Central memory CD4-positive, alpha-beta T cell (primary cell): Measurements from ENCODE around the gene PLEKHA8.

Source experiments
- DNase-seq: peaks from one replicate; pipeline ENCODE4 v3.0.0; 2022

Gene PLEKHA8

DNA sequence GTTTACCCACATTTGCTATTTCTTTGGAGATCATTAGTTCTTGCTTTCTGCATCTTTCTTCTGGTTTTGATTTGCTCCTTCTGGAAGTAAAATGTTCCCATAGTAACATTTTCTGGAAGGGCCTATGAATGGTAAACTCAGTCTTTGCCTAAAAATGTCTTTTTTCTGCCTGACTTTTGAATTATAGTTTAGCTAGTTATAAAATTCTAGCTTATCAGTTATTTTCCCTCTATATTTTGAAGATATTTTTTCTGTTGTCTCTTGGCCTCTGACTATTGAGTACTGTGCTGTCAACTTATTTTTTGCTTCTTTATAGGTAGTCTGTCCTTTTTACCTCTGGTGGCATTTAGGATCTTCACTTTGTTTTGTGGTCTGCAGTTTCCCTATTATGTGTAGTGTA lies 84.9 kb downstream of the PLEKHA8 start:
- DNase-seq = no peak

DNA sequence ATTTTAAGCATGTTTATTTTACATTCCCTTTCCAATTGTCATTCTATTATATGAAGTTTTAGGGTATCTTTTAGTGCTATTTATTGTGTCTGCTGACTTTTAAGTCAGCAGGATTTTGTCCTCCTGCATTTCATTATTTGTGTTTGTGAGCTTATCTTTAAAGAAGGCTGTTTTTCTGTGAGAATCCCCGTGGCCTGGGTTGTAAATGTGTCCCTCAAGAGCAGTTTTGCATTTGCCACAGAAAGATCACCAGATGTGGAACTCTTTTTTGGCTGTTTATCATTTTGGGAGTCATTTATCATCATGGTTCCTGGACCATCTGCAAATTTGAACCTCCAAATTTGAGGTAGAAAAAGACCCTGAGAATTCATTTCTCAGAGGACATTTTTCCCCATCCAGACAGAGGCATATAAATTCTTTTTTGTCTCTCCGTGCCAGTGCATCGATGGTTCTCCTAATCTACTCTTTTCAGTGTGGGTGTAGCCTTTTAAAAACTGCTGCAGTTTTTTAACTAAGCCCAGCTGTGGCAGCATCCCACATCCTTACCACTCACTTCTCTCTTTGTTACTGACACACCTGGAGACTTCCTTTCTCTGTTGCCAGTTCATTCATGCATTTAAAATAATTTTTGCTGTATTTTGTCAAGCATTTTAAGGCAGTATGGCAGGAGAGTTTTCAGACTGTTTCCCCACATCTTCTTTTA lies 86.5 kb downstream of the PLEKHA8 start:
- no peak for DNase-seq

DNA sequence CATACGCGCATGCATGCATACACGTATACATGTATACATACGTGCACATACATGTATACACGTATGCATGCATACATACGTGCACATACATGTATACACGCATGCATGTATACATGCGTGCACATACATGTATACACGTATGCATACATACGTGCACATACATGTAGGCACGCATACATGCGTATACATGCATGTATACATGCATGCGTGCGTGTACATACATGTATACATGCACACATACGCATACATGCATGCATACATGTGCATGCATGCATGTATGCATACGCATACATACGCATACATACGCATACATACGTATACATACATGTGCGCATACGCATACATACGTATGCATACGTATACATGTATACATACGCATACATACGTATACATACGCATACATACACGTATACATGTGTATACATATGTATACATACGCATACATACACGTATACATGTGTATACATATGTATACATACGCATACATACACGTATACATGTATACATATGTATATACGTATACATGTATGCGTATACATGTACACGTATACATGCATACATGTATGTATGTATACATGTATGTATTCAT lies 87.6 kb downstream of the PLEKHA8 start:
- no peak for DNase-seq

DNA sequence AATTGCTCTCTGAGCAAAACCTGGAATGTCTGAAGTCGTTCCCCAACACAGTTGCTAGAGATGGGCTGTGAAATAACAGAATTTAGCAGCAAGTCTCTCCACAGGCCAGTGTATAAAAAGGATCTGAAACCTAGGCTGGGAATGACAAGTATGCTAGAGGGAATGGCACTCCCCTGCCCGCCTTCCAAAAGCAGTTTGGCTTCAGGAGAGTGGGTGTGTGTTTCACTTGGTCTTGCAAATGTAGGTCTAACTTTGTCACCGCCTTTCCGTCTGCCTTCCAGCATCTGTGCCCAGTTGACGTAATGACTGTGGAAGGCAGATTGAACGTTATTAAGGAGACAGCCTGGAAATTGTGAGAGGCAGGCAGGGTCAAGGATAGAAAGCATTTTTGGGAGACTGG lies 88.6 kb downstream of the PLEKHA8 start:
- no peak for DNase-seq

DNA sequence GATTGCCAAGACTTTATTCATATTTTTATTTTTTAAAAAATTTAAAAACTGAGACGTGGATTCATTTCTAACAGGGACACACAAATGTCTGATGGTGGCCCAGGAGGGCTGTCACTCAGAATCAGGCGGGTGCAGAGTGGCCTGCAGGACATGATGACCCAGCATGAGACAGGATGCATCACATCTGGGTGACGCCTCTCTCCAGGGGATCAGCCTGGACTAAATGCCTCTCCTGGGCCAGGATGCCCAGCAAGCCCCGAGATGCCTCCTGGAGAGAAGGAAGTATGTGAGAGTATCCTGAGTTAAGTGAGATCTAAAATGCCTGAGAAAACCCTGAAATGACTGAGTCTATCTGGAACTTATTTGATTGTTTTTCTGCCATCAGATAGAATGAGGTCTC lies 89.7 kb downstream of the PLEKHA8 start:
- DNase-seq = no peak

DNA sequence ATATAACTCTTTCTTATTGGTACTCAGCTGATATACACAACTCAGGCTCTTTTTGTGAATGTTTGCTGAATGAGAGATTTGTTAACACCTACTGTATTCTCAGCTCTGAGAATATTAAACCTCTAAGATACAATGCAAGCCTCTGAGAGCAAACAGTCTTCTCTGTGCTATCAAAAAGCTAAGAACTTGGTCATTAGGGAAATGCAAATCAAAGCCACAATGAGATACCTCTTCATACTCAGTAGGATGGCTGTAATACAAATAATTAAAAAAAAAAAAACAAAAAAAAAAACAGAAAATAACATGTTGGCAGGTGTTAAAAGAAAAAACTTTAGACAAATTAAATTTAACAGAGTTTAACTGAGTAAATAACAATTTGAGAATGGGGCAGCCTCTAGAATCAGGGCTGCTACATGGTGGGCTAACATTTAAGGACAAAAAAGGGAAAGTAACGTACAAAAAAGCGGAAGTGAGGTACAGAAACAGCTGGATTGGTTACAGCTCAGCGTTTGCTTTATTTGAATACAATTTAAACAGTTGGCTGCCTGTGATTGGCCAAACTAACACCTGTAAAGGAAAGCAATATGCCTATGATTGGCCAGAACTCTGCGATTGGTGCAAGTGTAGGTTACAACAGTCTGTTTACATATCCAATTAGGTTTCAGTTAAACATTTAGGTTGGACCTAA lies 91.8 kb downstream of the PLEKHA8 start:
- DNase-seq = no peak

DNA sequence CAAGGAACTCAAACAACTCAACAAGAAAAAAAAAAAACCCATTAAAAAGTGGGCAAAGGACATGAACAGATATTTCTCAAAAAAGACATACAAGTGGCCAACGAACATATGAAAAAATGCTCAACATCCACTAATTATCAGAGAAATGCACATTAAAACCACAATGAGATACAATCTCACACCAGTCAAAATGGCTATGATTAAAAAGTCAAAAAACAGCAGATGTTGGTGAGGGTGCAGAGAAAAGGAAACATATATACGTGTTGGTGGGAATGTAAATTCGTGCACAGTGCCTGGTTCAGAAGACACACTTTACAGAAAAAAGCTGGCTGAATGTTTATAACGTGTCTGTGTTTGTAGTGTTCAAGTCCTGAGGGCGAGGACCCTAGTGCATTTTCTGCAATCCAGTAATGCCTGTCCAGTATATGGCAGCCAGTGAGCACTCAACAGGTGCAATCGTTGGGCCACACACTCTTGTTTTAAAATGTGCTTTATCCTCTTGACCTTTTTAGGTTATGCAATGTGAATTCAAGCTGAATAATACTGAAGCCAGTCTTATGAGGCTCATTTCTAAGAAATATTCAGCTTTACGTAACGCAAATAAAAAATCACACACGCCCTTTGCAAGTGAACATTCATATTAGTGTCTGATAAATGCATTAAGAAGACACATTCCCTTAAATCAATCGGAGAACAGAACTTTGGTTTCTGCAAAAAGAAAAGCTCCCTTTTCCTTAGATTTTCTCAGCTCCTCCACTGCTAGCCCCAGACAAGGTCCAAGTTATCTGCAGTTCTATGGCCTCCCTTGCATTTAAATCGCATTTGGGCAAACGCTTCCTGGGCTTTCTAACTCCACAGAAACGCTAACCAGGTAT lies 105.8 kb downstream of the PLEKHA8 start:
- DNase-seq = no peak

DNA sequence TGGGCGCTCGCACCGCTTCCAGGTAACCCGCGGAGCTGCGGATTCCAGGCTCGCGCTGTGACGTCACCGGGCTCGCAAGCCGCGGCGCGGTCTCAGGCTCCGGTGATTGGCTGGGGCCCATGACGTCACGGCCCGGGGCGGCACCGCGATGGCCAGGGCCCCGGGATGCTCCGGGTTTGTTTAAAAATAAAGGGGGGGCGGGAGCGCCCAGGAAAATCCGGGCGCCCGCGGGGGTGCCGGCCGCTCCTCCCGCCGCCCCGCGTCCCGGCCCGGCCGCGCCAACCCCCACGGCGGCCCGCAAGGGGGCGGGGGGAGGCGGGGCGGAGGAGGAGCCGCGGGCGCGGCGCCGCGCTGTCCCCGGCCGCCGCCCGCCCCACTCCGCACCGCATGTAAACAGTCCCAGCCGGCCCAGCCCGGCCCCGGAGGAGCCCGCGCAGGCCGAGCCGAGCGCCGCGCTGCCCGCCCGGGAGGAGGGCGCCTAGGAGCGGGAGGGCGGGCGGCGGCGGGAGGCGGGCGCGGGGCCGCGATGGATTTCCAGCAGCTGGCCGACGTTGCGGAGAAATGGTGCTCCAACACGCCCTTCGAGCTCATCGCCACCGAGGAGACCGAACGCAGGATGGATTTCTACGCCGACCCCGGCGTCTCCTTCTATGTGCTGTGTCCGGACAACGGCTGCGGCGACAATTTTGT lies 106.5 kb downstream of the PLEKHA8 start, which contains the start of gene MTURN:
Gene MTURN (plus strand): TSS at position 376 of the 690 bp plus-strand sequence. CDS start 151 bp downstream, at position 527.
- DNase-seq = peak; percentile 86

DNA sequence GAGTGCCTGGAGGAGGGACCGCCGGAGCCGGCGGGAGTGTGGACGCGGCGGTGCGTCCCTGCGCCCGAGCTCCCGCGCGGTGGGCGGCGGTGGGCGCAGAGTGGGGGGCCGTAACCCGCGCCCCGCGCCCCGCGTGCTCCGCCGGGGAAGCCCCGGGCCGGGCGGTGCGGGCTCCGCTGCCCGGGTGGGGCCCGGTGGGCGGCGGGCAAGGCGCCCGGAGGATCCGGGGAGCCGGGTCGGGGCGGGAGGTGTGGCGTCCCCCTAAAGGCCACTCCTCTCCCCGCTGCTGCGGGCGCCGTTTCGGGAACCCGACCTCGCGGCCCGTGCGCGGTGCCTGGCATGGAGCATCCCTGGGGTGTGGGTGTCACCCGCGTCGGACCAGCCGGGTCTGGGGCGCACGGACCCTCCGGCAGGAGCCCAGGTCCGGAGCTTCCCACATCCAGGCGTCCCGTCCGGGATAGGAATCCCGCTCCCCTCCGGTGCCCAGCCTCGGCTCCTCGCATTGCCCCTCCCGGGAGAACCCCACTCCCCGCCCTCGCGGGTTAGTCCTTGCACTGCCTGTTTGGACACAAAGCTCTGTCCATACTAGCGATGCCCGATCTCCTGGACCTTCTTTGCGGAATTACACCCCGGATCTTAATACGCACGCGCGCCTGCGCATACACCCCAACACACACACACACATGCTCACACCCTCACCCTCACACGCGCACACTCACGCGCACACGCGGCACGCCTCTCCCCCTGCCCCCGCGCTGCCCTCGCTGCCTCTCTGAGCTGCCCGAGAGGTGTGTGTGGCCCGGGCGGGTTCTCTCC lies 107.3 kb downstream of the PLEKHA8 start:
- DNase-seq = peak; percentile 51

DNA sequence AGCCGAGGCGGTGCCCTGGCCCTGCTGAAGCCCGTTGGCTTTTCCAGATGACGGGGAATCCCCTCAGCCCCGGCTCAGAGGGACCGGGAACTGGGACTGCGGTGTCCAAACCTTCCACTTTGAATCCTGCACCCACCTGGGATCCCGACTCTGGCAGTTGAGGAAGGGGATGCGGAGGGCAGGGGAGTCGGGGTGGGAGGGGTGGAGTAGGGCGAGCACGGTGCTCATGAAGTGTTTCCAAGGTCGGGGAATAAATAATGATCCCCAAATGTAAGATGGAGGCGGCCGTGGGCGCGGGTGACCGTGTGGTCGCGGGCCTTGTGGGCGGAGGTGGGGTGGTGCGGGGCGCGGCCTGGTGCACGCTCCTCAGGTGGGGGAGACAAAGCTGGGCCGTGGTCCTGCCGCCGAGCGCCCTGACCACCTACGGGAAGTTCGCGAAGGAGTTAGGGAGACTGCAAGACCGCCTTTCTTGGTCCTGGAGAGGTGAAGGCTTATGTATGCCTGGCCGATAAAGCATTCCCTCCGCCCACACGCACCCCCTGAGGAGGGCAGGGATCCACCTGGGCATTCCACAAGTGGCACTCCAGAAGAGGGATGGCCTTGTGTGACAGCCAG lies 108.0 kb downstream of the PLEKHA8 start:
- DNase-seq = no peak

DNA sequence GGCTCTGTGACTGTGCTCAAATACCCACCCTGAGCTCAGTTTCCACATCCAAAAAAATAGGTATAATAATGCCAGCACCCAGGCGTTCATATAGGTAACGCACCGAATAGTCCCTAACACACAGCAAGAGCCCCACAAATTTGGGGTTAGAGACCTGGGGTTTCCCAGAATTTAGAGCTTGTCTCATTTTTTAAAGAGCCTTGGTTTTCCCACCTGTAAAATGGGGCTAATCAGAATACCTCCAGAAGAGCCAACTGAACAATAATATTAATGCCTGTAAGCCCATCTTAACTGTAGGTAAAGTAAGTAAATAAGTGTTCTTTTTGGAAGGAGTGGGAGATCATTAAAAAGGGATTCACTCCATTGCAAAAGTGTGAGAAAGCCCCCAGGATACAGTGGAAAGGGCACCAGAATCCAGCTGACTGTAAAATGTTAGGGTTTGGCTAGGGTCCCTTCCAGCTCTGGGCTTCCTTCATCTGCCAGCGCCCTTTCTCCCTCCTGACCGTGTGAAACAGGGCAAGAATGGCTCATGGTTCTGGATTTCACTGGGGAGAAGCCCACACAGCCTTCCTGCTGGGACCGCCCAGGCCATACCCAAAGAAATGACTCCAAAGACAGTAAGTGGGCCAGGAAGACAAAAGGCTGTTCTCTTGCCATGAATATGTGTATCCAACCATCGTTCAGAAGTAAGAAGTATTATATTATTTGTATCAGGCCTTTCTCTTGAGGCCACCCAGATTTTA lies 108.7 kb downstream of the PLEKHA8 start:
- no peak for DNase-seq

DNA sequence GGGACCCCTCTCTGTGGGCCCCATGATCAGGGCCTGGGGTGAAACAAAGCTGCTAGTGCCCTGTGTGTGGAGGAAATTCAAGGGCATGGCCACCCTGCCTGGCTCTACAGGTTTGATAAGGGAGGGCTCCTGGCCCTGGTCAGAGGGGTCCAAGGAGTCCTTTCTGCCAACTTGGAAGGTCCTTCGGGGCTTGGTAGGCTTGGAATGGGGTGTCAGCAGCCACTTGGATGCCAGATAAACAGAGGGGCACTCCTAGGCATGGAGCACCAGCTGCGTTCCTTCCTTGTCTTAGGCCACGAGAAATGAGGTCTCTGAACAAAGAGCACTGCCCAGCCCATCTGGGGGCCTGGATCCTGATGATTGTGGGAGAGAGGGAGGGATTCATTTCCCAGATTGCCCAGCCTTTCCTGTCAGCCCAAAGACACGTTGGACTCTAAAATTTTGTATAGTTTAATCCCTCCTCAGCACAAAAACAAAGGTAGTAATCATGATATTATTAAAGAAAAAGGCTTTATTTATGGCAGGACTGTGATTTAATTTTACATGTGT lies 111.7 kb downstream of the PLEKHA8 start:
- no peak for DNase-seq

DNA sequence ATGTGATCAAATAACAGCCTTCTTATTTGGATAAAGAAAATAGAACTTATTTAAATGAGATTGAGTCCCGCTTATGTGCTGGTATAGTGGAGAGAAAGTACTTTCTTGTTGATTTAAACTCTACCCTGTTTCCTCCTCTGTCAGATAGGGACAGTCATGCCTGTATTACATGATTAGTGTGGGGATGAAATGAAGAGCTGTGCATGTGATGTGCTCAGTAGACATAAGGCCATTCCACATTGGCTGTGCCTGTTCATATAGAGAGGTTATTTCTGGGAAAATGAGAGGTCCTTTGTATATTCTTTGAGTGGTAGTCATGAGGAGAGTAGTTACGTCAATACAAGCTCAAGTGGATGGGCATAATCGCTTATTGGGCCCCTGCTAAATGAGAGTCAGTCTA lies 112.2 kb downstream of the PLEKHA8 start:
- DNase-seq = no peak

DNA sequence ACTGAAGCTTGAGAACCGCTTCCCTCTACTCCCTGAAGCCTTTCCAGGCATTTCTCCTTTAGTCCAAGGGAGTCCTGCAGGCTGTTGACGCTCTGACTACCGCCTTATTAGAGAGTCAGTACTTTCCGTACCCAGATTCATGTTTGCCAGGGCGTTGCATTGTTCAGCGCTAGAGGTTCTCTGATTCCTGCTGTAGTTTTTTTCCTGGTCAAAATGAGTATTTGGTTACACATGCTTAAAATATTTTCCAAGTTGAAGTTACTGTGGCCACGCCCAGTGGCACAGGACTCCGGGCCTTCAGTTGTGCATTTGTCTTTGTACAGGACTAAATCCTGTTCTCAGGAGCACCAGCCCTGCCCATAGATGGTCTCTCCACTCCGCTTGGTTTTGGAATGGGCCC lies 114.5 kb downstream of the PLEKHA8 start:
- DNase-seq = no peak

DNA sequence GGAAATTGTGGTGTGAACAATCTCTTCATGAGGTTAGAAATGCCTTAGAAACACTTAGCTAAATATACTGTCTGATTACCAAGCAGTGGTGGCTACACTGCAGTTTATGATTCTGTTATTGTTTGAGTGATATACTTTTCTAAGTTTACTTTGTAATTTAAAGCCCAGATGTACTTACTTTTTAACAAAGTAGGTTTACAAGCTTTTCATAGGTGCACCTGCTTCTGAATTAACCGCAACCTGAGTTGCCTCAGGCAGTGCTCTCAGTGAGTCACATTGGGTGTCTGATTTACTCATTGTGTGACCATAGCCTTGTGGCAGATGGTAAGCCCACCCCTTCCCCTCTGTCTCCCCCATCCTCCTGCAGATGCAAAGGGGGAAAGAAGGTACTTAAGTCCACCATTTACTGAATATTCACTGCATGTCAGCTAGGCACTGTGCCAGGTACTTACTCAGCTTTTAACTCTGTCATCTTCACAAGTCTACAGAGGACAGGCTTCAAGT lies 115.6 kb downstream of the PLEKHA8 start:
- no peak for DNase-seq

DNA sequence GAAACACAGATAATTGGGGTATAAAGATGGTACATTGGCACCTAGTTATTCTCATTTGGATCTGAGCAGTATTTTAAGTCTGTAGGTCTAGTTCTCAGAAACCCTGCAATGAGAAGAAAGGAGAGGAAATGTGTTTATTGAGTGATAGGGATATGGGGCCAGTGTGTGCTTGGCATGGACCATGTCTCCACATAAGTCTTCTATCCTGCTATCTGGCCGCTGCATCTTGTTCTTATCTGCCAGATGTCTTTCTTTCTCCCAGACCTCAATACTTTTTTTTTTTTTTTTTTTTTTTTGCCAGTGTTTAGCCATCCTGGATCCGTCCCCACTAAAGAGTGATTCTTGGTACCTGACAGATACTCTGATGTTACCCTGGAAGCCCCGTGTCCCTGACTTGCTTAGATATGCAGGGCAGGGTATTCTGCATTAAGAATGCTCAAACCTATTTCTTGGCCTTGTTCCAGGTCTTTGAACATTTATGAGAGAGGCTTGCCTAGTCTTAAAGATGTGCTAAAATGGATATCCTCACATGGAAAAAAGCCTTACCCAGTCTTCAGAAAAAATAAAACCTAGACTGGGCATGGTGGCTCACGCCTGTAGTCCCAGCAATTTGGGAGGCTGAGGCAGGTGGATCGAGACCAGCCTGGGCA lies 116.6 kb downstream of the PLEKHA8 start:
- DNase-seq = no peak

DNA sequence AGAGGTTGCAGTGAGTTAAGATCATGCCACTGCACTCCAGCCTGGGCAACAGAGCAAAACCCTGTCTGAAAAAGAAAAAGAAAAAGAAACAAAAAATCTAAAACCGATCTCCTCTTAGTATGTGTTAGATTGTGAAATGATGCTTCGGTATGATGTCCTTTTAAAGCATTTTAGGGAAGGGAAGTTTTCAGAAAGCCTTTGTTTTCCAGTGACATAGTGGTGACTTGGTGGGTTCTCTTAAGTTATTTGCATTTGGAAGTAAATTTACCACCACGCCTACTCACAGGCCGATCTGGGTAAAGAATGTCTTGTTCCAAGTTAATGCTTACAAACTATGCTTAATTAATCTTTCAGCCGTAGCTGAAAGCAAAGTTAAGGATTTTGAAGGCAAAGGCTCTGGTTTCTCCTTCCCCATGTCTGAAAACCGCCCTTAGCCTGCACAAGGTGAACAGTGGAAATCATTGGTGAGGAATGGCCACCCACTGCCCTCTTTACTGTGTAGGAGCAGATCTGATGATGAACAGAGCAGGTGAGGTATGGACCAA lies 117.3 kb downstream of the PLEKHA8 start:
- no peak for DNase-seq

DNA sequence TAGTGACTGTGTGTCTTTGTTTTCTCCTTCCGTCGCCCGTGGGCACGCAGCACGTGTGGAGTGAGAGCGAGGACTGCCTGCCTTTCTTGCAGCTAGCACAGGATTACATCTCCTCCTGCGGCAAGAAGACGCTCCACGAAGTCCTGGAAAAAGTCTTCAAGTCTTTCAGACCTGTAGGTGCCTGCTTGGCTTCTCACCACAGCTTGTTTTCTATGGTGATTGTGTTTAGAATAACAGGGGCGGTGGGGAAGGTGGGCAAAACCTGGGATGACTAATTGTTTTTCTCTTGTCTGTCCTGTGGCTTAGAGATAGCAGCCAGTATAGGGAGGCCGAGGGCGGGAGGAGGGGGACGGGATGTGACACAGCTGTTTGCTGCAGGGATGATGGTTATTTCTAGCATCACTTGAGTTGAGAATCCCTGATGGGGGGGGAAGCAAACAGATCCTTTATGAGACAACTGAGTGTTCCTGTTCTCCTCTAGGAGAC lies 118.0 kb downstream of the PLEKHA8 start:
- no peak for DNase-seq

DNA sequence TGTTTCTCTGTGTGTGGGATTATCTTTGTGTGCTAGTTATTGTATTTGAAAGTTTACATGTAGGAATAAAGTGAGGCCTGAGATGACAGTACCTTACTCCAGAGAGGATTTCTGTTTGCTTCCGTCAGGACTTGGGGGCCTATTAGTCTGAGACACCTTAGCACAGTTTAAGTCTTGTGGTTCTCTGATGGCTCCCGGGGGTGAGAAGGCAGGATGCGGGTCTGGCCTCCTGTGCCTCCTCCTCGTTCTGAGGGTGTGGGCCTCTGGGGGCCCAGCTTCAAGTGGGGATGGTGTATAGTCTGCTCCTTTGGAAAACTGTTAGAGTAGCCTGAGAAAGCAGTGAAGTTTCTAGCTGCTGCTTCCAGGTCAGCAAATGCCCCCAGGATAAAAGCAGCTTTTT lies 119.0 kb downstream of the PLEKHA8 start:
- DNase-seq = no peak
